ENCODE results near the gene ZC3H15.

Gene ZC3H15

DNA sequence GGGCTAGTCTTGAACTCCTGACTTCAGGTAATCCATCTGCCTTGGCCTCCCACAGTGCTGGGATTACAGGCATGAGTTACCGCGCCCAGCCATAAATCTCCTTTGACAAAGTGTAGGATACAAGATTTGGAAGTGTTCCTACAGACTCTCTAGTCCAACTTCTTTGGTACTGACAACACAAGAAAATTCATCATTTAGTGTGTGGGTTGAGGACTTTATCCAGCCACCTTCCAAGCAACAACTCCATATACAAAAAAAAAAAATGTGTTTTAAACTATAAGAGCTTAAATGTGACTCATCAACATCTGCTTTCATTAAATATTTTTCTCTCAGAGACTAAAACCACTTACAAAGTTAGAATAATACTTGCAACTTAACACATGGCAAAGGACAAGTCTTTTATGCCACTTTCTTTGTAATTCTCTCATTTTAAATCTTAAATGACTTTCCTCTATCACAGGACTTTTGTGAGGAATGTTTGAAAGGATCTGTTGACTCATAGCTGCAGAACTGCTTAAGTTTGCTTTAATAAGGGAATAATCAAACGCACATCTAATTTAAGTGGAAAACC lies 57.6 kb downstream of the ZC3H15 start:
- DNase-seq (ENCODE audit: low read depth): peak; percentile 58

DNA sequence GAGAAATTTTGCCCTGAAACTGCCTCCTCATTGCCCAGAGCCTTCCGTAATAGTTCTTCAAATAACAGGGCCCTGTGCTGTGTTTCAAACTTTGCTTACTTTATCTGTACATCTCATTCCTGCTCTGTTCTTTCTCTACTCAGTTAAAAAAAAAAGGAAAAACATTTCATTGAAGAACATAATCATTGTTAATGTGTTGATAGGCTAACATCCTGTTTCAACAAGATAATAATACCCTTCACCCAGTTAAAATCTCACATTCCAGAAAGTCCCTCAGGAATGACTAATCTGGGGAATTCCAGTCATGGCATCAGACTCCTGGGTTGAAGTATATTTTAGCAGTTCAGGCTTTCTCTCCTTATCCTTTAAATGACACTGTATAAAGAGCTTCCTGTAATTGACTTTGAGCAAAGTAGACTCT lies 58.2 kb downstream of the ZC3H15 start:
- DNase-seq (ENCODE audit: low read depth): peak; percentile 89

GRCh38 chr2:186546846-186547245 lies 60.8 kb downstream of the ZC3H15 start:
- DNase-seq (ENCODE audit: low read depth): no peak

DNA sequence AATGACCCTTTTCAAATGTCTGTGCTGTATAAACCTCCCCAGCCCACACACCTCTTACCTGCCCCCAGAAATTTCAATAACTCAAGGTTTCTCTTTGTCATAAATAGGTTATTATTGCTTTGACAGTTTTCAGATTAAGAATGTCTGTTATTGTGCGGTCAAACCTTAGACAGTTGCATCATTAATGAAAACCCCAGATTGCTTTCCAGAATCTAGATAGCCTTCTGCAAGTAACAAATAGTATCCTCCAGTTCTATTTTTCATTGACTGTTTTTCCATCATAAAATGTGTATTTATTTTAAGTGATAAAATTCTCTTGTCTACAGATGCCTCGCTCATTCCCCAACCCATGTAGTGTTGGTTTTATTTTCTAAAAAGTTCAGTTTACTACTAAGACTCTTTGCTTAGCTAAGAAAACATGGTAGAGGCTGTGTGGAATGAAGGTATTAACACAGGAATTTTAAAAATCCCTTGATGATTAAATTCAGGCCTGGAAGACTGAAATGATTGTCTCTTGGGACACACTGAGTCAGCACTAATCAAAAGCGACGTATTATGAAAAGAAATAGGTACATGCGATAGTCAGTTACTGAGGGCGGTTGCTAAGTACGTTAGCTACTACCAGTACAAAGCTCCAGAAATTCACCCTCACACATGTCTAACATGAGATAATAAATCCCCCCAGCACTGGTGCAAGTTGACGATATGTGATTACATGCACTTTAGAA lies 65.4 kb downstream of the ZC3H15 start:
- DNase-seq (ENCODE audit: low read depth): no peak

DNA sequence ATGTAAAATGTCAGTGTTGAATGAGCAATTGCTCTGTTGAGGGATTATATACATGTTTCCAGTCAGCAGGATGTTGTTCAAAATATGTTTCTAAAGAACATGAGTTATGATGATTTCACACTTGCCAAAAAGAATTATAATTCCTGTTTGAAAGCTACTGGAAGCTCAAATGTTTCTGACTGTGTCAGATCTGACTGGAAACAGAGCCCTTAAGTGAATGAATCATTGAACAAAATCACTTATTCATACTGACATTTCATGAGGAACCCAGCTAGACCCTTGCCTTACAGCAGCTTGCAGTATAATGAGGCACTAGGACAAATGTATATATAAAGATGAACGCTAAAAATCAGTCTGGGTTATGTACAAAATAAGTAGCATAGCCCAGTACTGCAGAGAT lies 68.4 kb downstream of the ZC3H15 start:
- no peak for DNase-seq (ENCODE audit: low read depth)

- DNase-seq (ENCODE audit: low read depth): no peak
These were observed 69.0 kb downstream of the ZC3H15 start for GRCh38 chr2:186554850-186555671.

DNA sequence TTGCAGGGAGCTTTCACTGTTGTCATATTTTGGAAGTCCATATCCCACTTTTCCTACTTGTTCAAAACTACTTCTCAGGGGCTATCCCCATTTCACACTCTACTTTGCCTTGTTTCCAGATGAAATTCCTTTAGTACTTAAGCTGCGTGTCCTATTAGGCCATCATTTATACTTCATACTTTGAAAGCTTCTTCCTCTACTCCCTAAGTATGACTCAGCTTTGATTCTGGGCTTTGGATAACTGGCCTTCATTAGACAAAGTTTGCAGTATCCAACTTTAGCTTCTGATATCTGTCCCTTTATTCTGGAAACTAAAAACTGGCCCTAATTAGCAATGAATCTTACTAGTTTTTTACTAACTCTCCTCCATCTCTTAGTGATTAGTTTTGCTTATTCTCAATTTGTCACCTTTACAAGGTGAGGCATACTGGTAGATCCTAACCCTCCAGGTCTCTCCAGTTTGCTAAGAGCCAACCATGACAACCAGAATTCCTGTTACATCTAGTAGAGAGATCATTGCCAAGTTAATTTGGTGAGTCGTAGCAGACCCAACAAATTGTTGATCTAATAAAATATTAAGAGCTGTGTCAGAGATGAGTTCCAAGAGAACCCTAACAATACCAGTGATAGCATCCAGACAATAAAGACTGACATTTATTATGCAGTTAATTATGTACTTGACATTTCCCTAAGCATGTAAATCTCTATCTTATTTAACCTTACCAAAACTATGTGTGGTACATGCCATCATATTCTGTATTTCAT lies 72.6 kb downstream of the ZC3H15 start:
- no peak for DNase-seq (ENCODE audit: low read depth)

Data from HS-5 (cell line).